ENCODE results near the gene TFPI2.

Gene TFPI2

GRCh38 chr7:93879356-93879755 lies 11.2 kb downstream of the TFPI2 start:
- TF ChIP-seq CTCF (IDR thresholded peaks at IDR 0.05): no peak

- TF ChIP-seq CTCF (IDR thresholded peaks at IDR 0.05): no peak
These were observed 12.8 kb downstream of the TFPI2 start for GRCh38 chr7:93877742-93878141.

GRCh38 chr7:93873998-93874574 lies 16.5 kb downstream of the TFPI2 start:
- TF ChIP-seq CTCF (IDR thresholded peaks at IDR 0.05): no peak

- no peak for TF ChIP-seq CTCF (IDR thresholded peaks at IDR 0.05)
These were observed 23.7 kb downstream of the TFPI2 start for GRCh38 chr7:93866886-93867285.

- TF ChIP-seq CTCF (IDR thresholded peaks at IDR 0.05): no peak
These were observed 27.9 kb downstream of the TFPI2 start for GRCh38 chr7:93862651-93863050.

- TF ChIP-seq CTCF (IDR thresholded peaks at IDR 0.05): 0 out of 2 replicates have a peak, but pooled peaks have one; percentile 18
These were observed 29.1 kb downstream of the TFPI2 start for GRCh38 chr7:93861325-93861949.

GRCh38 chr7:93860261-93860660 lies 30.3 kb downstream of the TFPI2 start:
- no peak for TF ChIP-seq CTCF (IDR thresholded peaks at IDR 0.05)
